ENCODE data around the gene KCNMA1. TPM values are rescaled to one million over a fixed set of nuclear protein-coding genes. Genes with fewer than 3 reads are reported as not detected.

The KCNMA1 gene
- total RNA-seq, 1 experiment from 2014 or later, result 1.8 TPM

DNA sequence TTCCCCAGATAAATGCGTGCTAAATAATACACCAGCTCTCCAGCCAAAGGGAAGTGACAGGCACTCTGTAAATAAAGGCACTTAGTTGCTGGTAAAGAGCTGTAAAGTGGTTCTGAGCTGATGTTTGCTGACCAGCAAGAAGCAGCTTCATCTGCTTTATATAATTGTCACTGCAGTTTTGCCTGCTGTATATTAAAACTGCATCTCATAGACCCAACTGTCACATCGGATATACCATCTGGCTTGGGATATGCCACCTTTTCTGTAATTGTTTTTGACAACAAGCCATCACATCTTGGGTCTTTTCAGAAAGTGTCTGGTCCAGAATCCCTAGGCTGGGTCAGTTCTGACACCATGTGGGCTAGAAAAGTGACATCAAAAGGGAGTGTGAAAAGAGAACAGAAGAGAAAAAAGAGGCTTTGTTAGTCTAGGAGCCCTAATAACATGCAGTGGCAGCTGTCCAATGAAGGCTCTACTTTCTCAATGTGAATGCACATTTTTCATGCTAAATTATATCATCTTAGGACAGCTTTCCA, 697.6 kb downstream of the KCNMA1 start:
- no peak overlapping the region for H3K27ac ChIP-seq

DNA sequence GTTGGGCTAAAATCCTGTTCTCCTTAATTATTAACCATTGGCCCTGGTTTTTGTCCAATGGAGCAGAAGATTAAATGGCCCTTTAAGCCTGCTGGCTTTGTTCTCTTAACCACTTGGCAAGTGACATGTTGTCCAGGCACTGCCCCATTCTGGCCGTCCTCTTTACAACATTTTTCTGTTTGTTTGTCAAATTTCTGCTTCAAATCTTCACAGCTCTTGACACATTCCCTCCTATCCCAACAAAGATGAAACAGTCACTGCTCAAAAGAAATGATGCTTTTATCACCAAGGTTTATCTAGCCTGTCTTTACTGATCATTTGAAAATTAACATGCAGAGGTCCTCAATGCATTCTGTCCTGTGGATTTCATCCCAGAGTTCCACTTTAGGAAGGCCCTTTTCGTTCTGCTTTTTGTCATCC, 700.4 kb downstream of the KCNMA1 start:
- Histone ChIP-seq H3K4me3 (no peak overlapping the region), H3K36me3 (no peaks in the 10 kb centered on the region), H3K4me1 (replicated peaks) (no peaks in the 10 kb centered on the region), H3K27me3 (replicated peaks) (no peaks in the 10 kb centered on the region), H3K9me3 (replicated peaks) (no peaks in the 10 kb centered on the region; the same call in 1 of the 2 replicates), H3K27ac (no peak overlapping the region)
- no peak for DNase-seq (ENCODE audit: low read depth in 1 of 2, low spot score in 2 of 2)

More for the DNA sequence above, 697.6 kb downstream of the KCNMA1 start:
- no peaks in the 10 kb centered on the region for H3K9me3 ChIP-seq (replicated peaks)
- H3K4me3 ChIP-seq, result no peak overlapping the region
- no peaks in the 10 kb centered on the region for H3K36me3 ChIP-seq
- no peaks in the 10 kb centered on the region for H3K4me1 ChIP-seq (replicated peaks)
- no peak for DNase-seq (ENCODE audit: low read depth in 1 of 2, low spot score in 2 of 2)
- H3K27me3 ChIP-seq (replicated peaks), result no peaks in the 10 kb centered on the region

DNA sequence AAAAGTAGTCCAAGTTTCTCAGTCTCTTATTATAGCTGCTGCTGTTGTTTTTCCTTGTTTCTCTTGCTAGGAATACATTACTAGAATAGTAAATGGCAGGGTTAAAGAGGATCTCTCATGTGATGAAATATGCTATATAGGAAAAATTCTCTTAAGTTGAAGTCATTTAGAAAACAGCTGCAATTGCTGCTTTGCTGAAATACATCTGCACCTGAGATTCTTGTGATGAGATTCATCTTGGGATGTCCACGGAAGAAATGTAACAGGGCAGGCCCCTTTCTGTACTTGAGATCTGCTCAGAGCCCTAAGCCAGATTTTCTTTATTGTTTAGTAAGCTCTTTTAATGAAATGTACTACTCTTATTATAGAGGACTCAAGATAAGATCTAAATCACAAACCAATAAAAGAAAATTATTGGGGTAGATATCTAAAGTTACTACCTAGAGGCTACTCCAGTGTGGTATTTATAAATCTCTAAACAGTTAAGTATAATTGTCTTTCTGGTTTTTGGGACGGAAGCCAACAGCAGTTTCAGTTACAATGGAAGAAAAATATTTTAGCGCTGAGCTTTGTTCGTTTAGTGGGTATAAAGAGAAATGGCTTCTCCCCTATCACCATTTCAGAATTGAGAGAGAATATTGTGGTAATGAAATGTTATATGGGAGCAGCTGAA, 701.5 kb downstream of the KCNMA1 start:
- Histone ChIP-seq H3K4me1 (replicated peaks) (no peaks in the 10 kb centered on the region), H3K36me3 (no peaks in the 10 kb centered on the region), H3K4me3 (no peak overlapping the region), H3K27me3 (replicated peaks) (no peaks in the 10 kb centered on the region), H3K27ac (no peak overlapping the region), H3K9me3 (replicated peaks) (no peaks in the 10 kb centered on the region; the same call in 1 of the 2 replicates)
- DNase-seq (ENCODE audit: low read depth in 1 of 2, low spot score in 2 of 2), result no peak

DNA sequence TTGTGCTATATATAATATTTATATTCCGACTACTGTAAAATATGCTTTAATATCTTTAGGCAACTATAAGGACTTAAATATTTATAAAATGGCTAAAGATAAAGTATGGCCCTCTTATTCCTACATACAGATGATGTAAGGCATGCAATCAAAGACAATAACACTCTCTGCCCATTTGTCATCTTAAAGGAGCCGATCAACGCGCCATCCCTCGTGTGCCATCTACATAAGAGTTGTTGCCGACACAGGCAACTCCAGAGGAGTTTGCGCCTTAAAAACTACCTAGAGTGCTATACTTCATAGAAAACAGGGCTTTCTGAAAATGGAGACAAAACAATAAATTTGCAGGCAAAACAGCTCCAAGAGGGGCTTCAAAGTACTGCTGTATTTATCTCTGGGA, 709.0 kb downstream of the KCNMA1 start:
- H3K36me3 ChIP-seq, result no peaks in the 10 kb centered on the region
- H3K27me3 ChIP-seq (replicated peaks), result no peaks in the 10 kb centered on the region
- H3K4me3 ChIP-seq, result no peak overlapping the region
- H3K9me3 ChIP-seq (replicated peaks), result no peaks in the 10 kb centered on the region; the same call in 1 of the 2 replicates
- no peaks in the 10 kb centered on the region for H3K4me1 ChIP-seq (replicated peaks)
- H3K27ac ChIP-seq, result no peak overlapping the region
- no peak for DNase-seq (ENCODE audit: low read depth in 1 of 2, low spot score in 2 of 2)

DNA sequence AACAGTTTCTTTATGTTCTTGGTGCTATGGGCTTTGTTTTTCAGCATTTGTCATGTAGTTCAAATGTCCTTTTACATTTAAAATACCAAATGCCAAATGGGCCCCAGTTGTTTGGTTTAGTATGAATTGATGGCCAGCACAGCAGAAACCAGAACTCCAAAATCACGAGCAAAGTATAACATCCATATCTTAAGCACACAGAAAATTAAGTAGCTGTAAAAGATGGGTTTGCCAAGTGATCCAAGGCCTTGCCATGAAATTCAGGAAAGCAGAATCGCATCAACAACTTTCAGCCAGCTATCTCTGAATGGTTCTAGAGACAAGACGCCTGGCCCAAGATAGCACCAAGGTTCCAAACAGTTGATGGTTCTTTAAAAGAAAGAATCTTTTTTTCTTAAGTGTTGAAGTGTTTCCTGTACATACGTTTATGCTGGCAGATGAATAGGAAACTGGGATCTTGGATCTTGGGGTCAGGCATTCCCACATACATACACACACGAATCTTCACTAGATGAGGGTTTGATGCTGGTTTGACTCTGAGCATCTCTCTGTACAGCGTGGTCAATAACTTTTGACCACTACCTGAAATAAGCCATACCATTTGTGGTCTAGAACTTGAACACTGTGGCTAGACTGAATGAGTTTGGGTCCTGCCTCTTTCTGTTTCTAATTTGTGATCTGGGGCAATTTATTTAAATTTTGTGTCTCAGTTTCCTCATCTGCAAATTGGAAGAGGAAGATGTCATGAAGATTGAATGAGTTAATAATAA, 711.8 kb downstream of the KCNMA1 start:
- H3K36me3 ChIP-seq, result no peaks in the 10 kb centered on the region
- DNase-seq (ENCODE audit: low read depth in 1 of 2, low spot score in 2 of 2), result no peak
- H3K27me3 ChIP-seq (replicated peaks), result no peaks in the 10 kb centered on the region
- no peaks in the 10 kb centered on the region for H3K9me3 ChIP-seq (replicated peaks)
- H3K4me1 ChIP-seq (replicated peaks), result no peaks in the 10 kb centered on the region
- H3K4me3 ChIP-seq, result no peak overlapping the region
- no peak overlapping the region for H3K27ac ChIP-seq

DNA sequence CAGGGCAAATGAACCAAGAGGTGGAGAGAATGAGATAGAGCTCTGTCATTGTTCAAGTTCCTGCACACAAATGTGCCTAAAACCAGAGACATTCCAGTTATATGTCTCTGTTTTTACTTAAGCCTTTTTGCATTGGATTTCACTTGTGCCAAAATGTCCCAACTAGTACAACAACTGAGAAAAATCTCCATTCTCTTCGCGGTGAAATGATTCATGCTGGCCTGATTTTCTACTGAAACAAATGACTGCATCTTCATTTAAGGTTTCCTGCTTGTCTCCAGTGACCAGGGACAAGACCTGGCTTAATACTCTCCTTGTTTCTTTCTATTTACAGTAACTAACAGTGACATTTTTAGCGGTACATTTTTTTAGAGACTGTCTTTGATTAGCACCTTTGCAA, 714.9 kb downstream of the KCNMA1 start:
- H3K4me3 ChIP-seq, result no peak overlapping the region
- H3K36me3 ChIP-seq, result no peaks in the 10 kb centered on the region
- H3K27me3 ChIP-seq (replicated peaks), result no peaks in the 10 kb centered on the region
- no peak for DNase-seq (ENCODE audit: low read depth in 1 of 2, low spot score in 2 of 2)
- H3K9me3 ChIP-seq (replicated peaks), result no peaks in the 10 kb centered on the region
- H3K4me1 ChIP-seq (replicated peaks), result no peaks in the 10 kb centered on the region
- H3K27ac ChIP-seq, result no peak overlapping the region

DNA sequence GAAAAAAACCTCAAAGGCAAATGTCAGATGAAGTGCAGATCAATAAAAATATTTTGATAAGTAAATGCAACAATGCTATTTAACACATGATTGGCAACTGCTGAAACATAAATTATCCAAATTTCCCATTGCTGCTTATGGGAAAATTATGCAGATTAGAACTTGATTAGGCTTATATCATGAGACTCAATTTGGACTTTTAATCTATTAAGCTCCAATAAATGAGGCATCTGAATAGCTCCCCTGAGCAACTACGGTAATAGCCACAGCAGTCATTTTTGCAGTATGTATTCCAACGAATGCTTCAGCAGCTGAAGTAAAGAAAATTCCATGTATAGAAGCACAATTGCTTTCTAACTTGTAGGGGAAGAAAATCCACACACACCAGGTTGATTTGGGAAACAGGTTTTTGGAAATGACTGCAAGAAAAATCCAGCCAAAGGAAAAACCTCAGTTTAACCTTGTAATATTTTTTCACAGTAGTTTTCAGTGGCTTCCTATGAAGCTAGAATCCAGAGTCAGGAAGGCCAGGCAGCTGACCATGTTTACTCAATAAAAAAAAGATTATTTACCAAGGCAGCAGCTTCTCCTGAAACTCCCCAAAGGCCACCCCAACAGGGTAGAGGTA, 716.1 kb downstream of the KCNMA1 start:
- DNase-seq (ENCODE audit: low read depth in 1 of 2, low spot score in 2 of 2), result no peak
- H3K36me3 ChIP-seq, result no peaks in the 10 kb centered on the region
- no peaks in the 10 kb centered on the region for H3K27me3 ChIP-seq (replicated peaks)
- no peaks in the 10 kb centered on the region for H3K9me3 ChIP-seq (replicated peaks)
- H3K4me3 ChIP-seq, result no peak overlapping the region
- no peaks in the 10 kb centered on the region for H3K4me1 ChIP-seq (replicated peaks)
- H3K27ac ChIP-seq, result no peak overlapping the region

DNA sequence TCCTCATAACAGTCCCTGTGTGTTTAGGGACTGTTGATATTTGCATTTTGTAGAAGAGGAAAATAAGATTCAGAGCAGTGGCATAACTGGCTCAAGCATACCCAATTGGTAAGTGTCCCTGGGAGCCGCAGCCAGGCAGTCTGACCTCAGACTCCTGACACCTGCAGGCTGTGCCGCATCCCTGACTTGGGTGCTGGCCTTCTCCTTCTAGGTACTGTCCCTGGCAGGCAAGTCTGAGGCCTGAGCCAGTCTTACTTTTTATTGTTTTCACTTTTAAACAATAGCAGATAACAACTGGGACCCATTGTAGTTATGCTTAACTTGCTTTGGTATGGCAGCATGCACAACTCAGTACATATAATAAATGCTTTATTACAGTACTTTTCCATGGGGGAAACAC, 717.0 kb downstream of the KCNMA1 start:
- no peak for DNase-seq (ENCODE audit: low read depth in 1 of 2, low spot score in 2 of 2)
- H3K36me3 ChIP-seq, result no peaks in the 10 kb centered on the region
- H3K4me1 ChIP-seq (replicated peaks), result no peaks in the 10 kb centered on the region
- no peak overlapping the region for H3K27ac ChIP-seq
- no peaks in the 10 kb centered on the region for H3K27me3 ChIP-seq (replicated peaks)
- H3K9me3 ChIP-seq (replicated peaks), result no peaks in the 10 kb centered on the region
- no peak overlapping the region for H3K4me3 ChIP-seq

DNA sequence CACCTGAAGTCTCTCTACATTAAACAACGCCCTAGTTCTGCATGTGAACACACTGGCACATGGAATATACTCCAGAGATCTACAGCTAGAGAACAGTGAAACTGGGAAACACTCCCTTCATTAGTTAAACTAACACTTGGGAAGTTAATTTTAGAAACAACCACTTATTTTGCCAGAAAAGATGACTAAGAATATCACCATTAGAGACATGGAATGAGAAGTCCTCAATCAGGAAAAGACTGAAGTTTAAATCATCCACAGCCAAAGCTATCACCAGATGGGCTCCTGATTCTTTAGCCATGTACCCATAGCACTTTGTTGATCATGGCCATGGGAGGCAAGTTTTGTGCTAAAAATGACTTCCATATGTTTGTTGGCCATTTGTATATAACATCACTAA, 719.5 kb downstream of the KCNMA1 start:
- Histone ChIP-seq H3K9me3 (replicated peaks) (no peaks in the 10 kb centered on the region), H3K4me3 (no peak overlapping the region), H3K27me3 (replicated peaks) (no peaks in the 10 kb centered on the region; the same call in 1 of the 2 replicates), H3K4me1 (replicated peaks) (no peaks in the 10 kb centered on the region), H3K27ac (no peak overlapping the region), H3K36me3 (no peaks in the 10 kb centered on the region)
- DNase-seq (ENCODE audit: low read depth in 1 of 2, low spot score in 2 of 2), result no peak

DNA sequence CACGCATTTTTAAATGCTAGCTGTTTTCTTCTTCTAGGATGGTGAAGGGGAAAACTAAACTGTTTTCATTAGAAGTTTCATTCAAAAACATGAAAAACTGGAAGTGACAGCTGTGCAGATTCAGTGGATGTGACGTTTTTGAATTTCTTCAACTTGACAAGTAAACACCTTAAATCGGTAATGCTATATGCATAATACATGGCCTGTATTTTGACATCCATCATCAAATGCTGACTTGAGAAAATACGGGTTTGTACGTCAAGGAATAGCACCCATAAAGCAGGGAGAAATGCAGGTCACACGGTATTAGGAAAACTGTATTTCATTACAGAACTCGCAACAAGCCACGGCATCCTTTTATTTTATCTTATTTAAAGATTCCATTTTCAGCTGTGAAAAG, 720.5 kb downstream of the KCNMA1 start:
- Histone ChIP-seq H3K4me3 (no peak overlapping the region), H3K9me3 (replicated peaks) (no peaks in the 10 kb centered on the region), H3K36me3 (no peaks in the 10 kb centered on the region), H3K27me3 (replicated peaks) (no peaks in the 10 kb centered on the region; the same call in 1 of the 2 replicates), H3K4me1 (replicated peaks) (no peaks in the 10 kb centered on the region), H3K27ac (no peak overlapping the region)
- DNase-seq (ENCODE audit: low read depth in 1 of 2, low spot score in 2 of 2), result no peak

DNA sequence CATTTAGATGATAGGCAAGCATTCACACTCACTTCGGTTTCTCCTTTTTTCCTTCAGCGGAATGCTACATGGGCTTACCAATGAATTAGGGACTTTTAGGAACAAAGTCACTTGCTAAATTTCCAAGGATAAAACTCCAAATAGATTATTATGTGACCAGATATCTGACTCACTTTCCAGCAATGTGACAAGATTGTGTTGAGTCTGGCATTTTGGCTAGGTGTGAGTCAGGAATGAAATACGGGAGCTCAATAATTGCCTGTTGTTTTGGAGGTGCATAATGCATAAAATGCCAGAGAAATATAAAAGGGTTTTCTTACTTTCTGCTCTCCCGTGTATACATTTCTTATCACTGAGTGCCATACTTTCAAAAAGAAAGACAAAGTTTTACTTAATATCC, 721.1 kb downstream of the KCNMA1 start:
- Histone ChIP-seq H3K27ac (no peak overlapping the region), H3K9me3 (replicated peaks) (no peaks in the 10 kb centered on the region), H3K4me1 (replicated peaks) (no peaks in the 10 kb centered on the region), H3K4me3 (no peak overlapping the region), H3K36me3 (no peaks in the 10 kb centered on the region), H3K27me3 (replicated peaks) (no peaks in the 10 kb centered on the region; the same call in 1 of the 2 replicates)
- DNase-seq (ENCODE audit: low read depth in 1 of 2, low spot score in 2 of 2), result no peak

DNA sequence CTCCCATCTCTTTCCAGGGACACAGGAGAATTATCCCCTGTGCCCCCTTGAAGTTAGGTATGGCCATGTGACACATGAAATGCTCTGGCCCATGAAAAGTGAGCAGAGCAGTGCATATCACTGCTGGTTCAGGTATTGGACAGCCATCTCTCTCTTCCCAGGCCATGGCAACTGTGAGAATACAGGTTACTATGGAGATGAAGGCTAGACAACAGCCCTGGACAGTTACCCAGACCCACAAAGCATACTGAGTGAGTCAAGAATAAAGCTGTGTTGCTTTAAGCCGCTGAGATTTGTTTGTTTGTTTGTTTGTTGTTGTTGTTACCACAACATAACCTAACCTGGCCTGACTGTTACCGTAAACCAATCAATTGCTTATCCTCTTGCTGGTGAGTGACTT, 722.3 kb downstream of the KCNMA1 start:
- no peak overlapping the region for H3K27ac ChIP-seq
- H3K36me3 ChIP-seq, result no peaks in the 10 kb centered on the region
- no peaks in the 10 kb centered on the region for H3K9me3 ChIP-seq (replicated peaks)
- H3K27me3 ChIP-seq (replicated peaks), result no peaks in the 10 kb centered on the region; the same call in 1 of the 2 replicates
- DNase-seq (ENCODE audit: low read depth in 1 of 2, low spot score in 2 of 2), result no peak
- H3K4me1 ChIP-seq (replicated peaks), result no peaks in the 10 kb centered on the region
- H3K4me3 ChIP-seq, result no peak overlapping the region

DNA sequence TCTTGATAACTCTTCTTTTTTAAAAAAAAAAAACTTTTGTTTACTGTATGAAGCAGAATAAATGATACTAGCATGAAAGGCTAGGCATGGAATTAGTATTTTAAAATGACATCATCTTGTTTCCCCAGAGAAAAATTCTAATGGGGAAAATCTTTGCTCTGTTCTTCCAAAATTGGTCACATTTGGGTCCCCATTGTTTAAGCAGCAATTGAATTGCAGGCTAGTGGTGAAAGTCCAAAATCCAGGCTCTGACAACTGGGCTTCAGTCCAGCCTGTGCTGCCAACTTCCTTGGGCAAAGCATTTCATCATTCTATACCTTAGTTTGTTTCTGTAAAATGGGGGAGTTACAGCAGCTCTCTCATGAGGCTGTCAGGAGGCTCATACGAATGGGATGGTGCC, 726.4 kb downstream of the KCNMA1 start:
- no peak for DNase-seq (ENCODE audit: low read depth in 1 of 2, low spot score in 2 of 2)
- Histone ChIP-seq H3K36me3 (no peaks in the 10 kb centered on the region), H3K4me3 (no peak overlapping the region), H3K27ac (no peak overlapping the region), H3K9me3 (replicated peaks) (no peaks in the 10 kb centered on the region), H3K27me3 (replicated peaks) (no peaks in the 10 kb centered on the region; the same call in 1 of the 2 replicates), H3K4me1 (replicated peaks) (no peaks in the 10 kb centered on the region)

All from SJSA1 (cell line).